Dedifferentiated amniotic fluid mesenchymal stem cell (primary cell): ENCODE measurements around the gene ANKZF1.

ENCODE experiments used
- DNase-seq: peaks from one replicate; pipeline ENCODE4 v3.0.0-alpha.2; 2016; ENCODE audit errors: extremely low spot score

The ANKZF1 gene

DNA sequence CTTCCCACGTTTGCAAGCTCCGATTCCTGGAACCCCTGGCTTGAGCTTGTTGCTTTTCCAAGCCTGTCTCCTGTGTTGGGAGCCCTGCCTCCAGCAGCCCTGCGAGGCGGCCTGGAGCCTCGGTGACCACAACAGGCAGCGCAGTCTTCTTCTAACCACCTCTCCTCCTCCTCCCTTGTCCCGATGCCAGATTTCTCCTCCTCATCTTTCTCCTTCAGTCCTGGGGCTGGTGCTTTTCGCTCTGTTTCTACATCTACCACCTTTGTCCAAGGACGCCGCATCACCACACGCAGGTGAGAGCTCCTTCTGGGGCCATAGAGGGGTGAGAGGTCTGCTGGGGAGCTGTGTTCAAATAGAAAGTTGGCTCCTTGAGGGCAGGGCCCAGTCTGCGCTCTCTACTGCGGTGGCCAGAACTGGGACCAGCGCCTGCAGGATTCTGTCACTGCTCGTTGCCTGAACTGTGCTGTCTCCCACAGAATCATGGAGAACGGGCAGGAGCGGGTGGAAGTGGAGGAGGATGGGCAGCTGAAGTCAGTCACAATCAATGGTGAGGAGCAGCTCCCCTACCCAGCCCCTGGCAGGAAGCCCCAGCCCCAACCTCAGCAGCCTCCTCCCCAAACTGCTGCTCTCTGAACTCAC is 53.5 kb downstream of the ANKZF1 start:
- DNase-seq: no peak

GRCh38 chr2:219284501-219285372 is 55.1 kb downstream of the ANKZF1 start:
- DNase-seq: no peak

DNA sequence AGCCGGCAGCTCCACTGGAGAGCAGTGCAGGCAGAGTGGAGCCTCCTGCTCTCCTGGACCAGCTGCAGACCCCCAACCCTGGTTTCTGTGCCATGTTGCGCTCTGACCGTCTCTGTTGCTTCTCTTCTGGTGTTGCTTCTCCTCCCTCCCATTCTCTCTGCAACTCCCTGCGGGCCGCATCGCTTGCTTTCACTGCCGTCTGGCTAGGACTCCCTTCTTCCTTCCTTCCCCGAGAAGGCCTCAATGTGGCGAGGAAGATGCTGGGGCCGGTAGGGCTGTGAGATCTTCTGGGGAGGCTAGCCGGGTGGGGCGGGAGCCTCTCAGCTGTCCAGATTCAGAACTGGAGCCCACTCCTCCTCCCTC is 55.7 kb downstream of the ANKZF1 start:
- no peak for DNase-seq

DNA sequence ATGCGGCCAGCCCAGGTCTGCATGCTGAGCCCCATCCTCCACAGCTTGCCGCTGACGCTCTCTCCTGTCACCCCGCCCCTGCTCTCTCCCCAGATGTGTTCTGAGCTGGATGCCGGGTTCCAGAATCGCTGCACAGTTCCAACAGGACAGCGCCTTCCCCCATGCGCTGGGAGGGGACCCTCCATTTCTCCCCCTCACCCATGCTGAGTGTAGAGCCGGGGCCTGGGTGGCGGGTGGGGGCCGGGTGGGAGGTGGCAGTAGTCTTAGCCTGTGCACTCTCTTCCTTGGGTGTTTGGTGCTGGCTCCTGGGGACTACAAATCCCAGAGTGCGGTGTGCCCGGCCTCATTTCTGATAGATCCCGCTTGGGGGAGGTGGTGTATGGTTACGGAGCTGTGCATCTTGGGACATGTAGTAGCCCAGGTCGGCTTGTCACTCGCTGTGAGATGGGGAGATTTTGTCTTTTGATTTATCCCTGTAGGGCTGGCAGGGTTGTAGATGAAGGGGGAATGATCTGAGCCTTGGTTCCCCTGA is 56.4 kb downstream of the ANKZF1 start:
- peak; percentile 38 for DNase-seq
